MM.1S (cell line): ENCODE data around the gene CERS5.

ENCODE experiments used
- DNase-seq: peaks from one replicate; pipeline ENCODE4 v3.0.0-alpha.2; 2015
- H2AFZ ChIP-seq: fragments of 300-600 bp; sonication (generic); 2 replicates; pipeline ENCODE4 v1.6.0; 2016; ENCODE audit warnings: antibody characterized with exemption, low read length
- H3F3A ChIP-seq: fragments of 300-600 bp; sonication (generic); 2 replicates; pipeline ENCODE4 v1.6.1; 2016; ENCODE audit warnings: mild to moderate bottlenecking, antibody characterized with exemption, low read length, moderate library complexity, mixed read lengths; ENCODE audit not compliant: insufficient read depth
- H3K27ac ChIP-seq: fragments of 300-600 bp; sonication (generic); 2 replicates; pipeline ENCODE4 v1.5.1; 2016; ENCODE audit warnings: mild to moderate bottlenecking, low read length
- H3K27me3 ChIP-seq: fragments of 300-600 bp; sonication (generic); replicated peaks from 2 replicates; pipeline ENCODE4 v1.6.0; 2016; ENCODE audit warnings: low read length; ENCODE audit not compliant: insufficient read depth
- H3K36me3 ChIP-seq: fragments of 300-600 bp; sonication (generic); replicated peaks from 2 replicates; pipeline ENCODE4 v1.6.1; 2016; ENCODE audit warnings: mild to moderate bottlenecking, low read length, mixed read lengths; ENCODE audit not compliant: insufficient read depth
- H3K4me1 ChIP-seq: fragments of 300-600 bp; sonication (generic); 2 replicates; pipeline ENCODE4 v1.6.1; 2016; ENCODE audit warnings: low read length, mixed read lengths
- H3K4me2 ChIP-seq: fragments of 300-600 bp; sonication (generic); 2 replicates; pipeline ENCODE4 v1.6.0; 2016; ENCODE audit warnings: low read depth, low read length
- H3K4me3 ChIP-seq: fragments of 300-600 bp; sonication (generic); 2 replicates; pipeline ENCODE4 v1.5.1; 2016; ENCODE audit warnings: low read length, mixed read lengths
- H3K79me2 ChIP-seq: fragments of 300-600 bp; sonication (generic); 2 replicates; pipeline ENCODE4 v1.6.1; 2016; ENCODE audit warnings: mixed run types, low read length, mixed read lengths
- H3K9ac ChIP-seq: fragments of 300-600 bp; sonication (generic); 2 replicates; pipeline ENCODE4 v1.6.1; 2016; ENCODE audit warnings: low read length, mixed read lengths
- H3K9me2 ChIP-seq: fragments of 300-600 bp; sonication (generic); replicated peaks from 2 replicates; pipeline ENCODE4 v1.6.1; 2016; ENCODE audit warnings: mild to moderate bottlenecking, low read length, mixed read lengths; ENCODE audit not compliant: insufficient read depth
- H3K9me3 ChIP-seq: fragments of 300-600 bp; sonication (generic); replicated peaks from 2 replicates; pipeline ENCODE4 v1.6.1; 2016; ENCODE audit warnings: mild to moderate bottlenecking, low read length, mixed read lengths; ENCODE audit not compliant: insufficient read depth
- H4K20me1 ChIP-seq: fragments of 300-600 bp; sonication (generic); 2 replicates; pipeline ENCODE4 v1.6.1; 2016; ENCODE audit warnings: mild to moderate bottlenecking, low read length, moderate library complexity, mixed read lengths; ENCODE audit not compliant: insufficient read depth
- CTCF ChIP-seq: fragments of 300-600 bp; sonication (generic); IDR thresholded peaks from 2 replicates; pipeline ENCODE4 v1.5.1; 2016; ENCODE audit warnings: antibody characterized with exemption, low read length, mixed read lengths
- EZH2 ChIP-seq: fragments of 300-600 bp; sonication (generic); optimal IDR thresholded peaks from 2 replicates; pipeline ENCODE3; 2017; ENCODE audit warnings: low read depth, mild to moderate bottlenecking, antibody characterized with exemption, low read length, mixed read lengths
- EZH2phosphoT487 ChIP-seq: fragments of 300-600 bp; sonication (generic); IDR thresholded peaks from 2 replicates; pipeline ENCODE4 v1.6.1; 2018; ENCODE audit warnings: antibody characterized with exemption, low read length

The CERS5 gene

GRCh38 chr12:50083301-50083700 is 83.9 kb downstream of the CERS5 start:
- no peak overlapping the region for H3K27ac ChIP-seq
- no peak overlapping the region for H2AFZ ChIP-seq
- H3K27me3 ChIP-seq = no peaks in the 10 kb centered on the region
- peaks cover 8% of the 10 kb centered on the region; the same call in 1 of the 2 replicates for H3K36me3 ChIP-seq
- no peak overlapping the region for H3K4me3 ChIP-seq
- H3F3A ChIP-seq = peaks cover 19% of the 10 kb centered on the region
- no peaks in the 10 kb centered on the region for H4K20me1 ChIP-seq
- no peaks in the 10 kb centered on the region for H3K9me3 ChIP-seq
- TF ChIP-seq CTCF (no peak), EZH2 (no peak), EZH2phosphoT487 (no peak)
- H3K79me2 ChIP-seq = peaks cover 25% of the 10 kb centered on the region
- peaks cover 15% of the 10 kb centered on the region for H3K4me1 ChIP-seq
- no peak overlapping the region for H3K4me2 ChIP-seq
- no peaks in the 10 kb centered on the region for H3K9me2 ChIP-seq
- H3K9ac ChIP-seq = no peak overlapping the region
- no peak for DNase-seq

GRCh38 chr12:50082644-50083043 is 84.5 kb downstream of the CERS5 start:
- no peak for TF ChIP-seq CTCF
- TF ChIP-seq EZH2phosphoT487 = no peak
- no peak for TF ChIP-seq EZH2
- H3K9me2 ChIP-seq = no peaks in the 10 kb centered on the region
- H3K9me3 ChIP-seq = no peaks in the 10 kb centered on the region
- H3K27me3 ChIP-seq = no peaks in the 10 kb centered on the region
- H3K36me3 ChIP-seq = peaks cover 8% of the 10 kb centered on the region; the same call in 1 of the 2 replicates
- no peak overlapping the region for H2AFZ ChIP-seq
- H3K4me3 ChIP-seq = no peak overlapping the region
- H3F3A ChIP-seq = peaks cover 13% of the 10 kb centered on the region
- no peak overlapping the region for H3K4me2 ChIP-seq
- H3K4me1 ChIP-seq = peaks cover 12% of the 10 kb centered on the region
- peaks cover 18% of the 10 kb centered on the region for H3K79me2 ChIP-seq
- H3K9ac ChIP-seq = no peak overlapping the region
- H4K20me1 ChIP-seq = no peaks in the 10 kb centered on the region
- DNase-seq = no peak
- no peak overlapping the region for H3K27ac ChIP-seq

GRCh38 chr12:50081096-50081808 is 85.9 kb downstream of the CERS5 start:
- H3K4me1 ChIP-seq = no peaks in the 10 kb centered on the region
- no peak for DNase-seq
- H3K9me2 ChIP-seq = no peaks in the 10 kb centered on the region
- H3F3A ChIP-seq = peaks cover 7% of the 10 kb centered on the region
- no peaks in the 10 kb centered on the region for H3K9me3 ChIP-seq
- no peaks in the 10 kb centered on the region for H4K20me1 ChIP-seq
- no peak overlapping the region for H3K4me3 ChIP-seq
- H3K36me3 ChIP-seq = no peaks in the 10 kb centered on the region
- TF ChIP-seq EZH2phosphoT487 (no peak), CTCF (no peak), EZH2 (no peak)
- H3K79me2 ChIP-seq = peaks cover 6% of the 10 kb centered on the region; the same call in 1 of the 2 replicates
- H3K27me3 ChIP-seq = no peaks in the 10 kb centered on the region
- no peak overlapping the region for H2AFZ ChIP-seq
- no peak overlapping the region for H3K27ac ChIP-seq
- H3K4me2 ChIP-seq = no peak overlapping the region
- no peak overlapping the region for H3K9ac ChIP-seq
